ENCODE results near the gene MND1. TPM values are rescaled to one million over a fixed set of nuclear protein-coding genes. Genes with fewer than 3 reads are reported as not detected.

MND1 gene
- total RNA-seq, 1 experiment from 2014 or later = 24.4 TPM

DNA sequence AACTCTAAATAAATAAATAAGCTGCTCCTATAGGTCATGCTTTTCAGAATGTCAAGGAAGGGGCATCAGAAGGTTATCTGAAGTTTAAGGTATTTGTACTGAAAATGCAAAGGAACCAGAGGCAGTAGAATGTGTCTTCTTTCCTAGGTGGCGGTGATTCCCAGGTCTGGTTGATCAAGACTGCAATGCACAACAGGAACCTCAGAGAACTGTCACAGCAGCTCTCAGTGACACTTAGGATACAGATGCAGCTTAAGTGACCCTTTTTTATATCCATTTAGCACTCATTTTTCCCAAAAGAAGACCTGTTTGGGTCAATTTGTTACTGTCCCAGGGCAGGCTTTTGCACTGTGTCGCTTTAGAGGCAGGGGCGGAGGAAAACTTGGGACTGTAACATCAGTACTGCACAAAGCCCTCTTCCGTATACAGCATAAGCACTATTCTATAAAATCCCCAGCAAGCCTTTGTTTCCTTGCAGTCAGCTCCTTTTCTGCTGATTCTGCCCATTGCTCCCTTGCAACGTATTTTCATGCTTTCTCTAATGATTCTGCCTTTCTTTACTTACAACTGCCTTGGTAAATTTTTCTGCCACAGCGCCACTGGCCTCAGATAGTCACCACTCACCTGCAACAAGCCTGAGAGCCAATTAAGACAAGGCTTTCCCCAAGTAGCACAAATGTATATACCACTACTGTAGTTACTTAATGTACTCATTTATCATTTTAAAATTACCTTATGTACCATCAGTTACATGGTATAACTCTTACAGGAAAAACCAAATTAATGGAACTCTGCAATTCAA lies 1.5 kb upstream of the MND1 start:
- Histone ChIP-seq H3K9me2 (ENCODE audit: insufficient read depth) (no peaks in the 10 kb centered on the region), H3K27ac (no peak overlapping the region), H3K9me3 (ENCODE audit: insufficient read depth, low read depth) (no peaks in the 10 kb centered on the region), H3K4me3 (no peak overlapping the region), H3F3A (ENCODE audit: insufficient read depth, low read depth) (peaks cover 10% of the 10 kb centered on the region; the same call in 1 of the 2 replicates), H3K4me2 (no peak overlapping the region), H3K27me3 (ENCODE audit: insufficient read depth, low read depth) (no peaks in the 10 kb centered on the region), H4K20me1 (ENCODE audit: insufficient read depth) (no peaks in the 10 kb centered on the region), H2AFZ (no peak overlapping the region), H3K4me1 (replicated peaks; ENCODE audit: insufficient read depth) (peaks cover 29% of the 10 kb centered on the region), H3K79me2 (ENCODE audit: low read depth) (peaks cover 28% of the 10 kb centered on the region), H3K36me3 (ENCODE audit: low read depth) (no peaks in the 10 kb centered on the region)
- DNase-seq = no peak
- TF ChIP-seq CTCF (conservative IDR thresholded peaks at IDR 0.05) = no peak
- no peak for TF ChIP-seq EZH2 (IDR thresholded peaks at IDR 0.05; ENCODE audit: low read depth)
- CTCF ChIA-PET = interaction anchor here (0.9 kb wide), 1 partner anchor 231 kb away, joined by 3 read pairs; no protein-coding TSS in a partner anchor
- no TSS peak for BruUV-seq (replicated peaks)
- POLR2A ChIA-PET (ENCODE audit: unreplicated experiment) = no interaction called here
- intact Hi-C loops (cut with micrococcal nuclease; ENCODE audit: unreplicated experiment) = loop anchor here (10.0 kb wide), 1 partner anchor 302 kb away; no protein-coding TSS in a partner anchor

DNA sequence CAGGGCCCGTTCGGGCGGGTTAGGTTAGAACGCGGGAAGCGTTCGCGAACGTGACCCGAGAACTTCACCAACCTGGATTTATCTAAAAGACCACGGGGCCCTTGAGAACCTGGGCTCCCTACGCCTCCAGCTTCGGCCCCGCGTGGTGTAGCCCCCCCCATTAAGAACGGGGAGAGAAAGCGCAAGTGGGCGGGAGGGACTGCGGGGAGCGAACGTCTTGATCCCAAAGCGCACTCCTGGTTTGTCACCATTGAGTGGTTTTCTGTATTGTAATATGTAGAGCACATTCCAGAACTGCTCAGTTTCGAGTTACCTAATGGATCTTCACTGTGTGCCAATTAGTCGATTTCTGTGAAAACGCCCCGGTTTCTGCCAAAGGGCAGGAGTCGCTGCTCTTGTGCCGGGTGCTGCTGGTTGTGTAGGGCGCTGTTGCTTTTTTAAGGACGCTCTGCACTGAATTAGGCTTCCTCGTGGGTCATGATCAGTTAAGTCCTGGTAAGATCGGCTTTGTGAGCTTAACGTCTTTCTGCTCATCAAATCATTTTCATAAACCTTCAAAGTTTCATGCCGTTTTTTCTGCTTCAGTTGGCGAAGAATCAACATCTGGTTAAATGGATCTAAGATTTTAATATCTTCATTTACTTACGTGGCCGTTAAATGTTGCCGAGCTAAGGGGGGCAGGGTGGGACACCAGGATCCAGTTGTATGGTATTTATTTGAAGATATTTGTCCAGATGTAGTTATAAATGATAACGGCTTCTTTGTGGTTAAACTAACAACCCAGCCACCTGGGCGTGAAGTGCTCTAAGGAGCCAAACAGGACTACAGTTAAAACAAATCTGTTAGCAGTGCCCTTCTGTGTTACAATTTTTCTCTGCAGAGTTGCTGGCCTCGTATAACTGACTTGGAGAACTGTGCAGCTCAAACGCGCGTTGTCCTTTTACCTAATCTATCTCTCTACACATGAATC lies 809 bp downstream of the MND1 start:
- peak overlapping the region; percentile 92 for H3K4me3 ChIP-seq
- no peaks in the 10 kb centered on the region for H3K27me3 ChIP-seq (ENCODE audit: insufficient read depth, low read depth)
- peak overlapping the region; percentile 70 for H3K27ac ChIP-seq
- POLR2A ChIA-PET (ENCODE audit: unreplicated experiment) = no interaction called here
- H4K20me1 ChIP-seq (ENCODE audit: insufficient read depth) = no peaks in the 10 kb centered on the region
- peak; percentile 33 to 67 for DNase-seq
- no peaks in the 10 kb centered on the region for H3K9me3 ChIP-seq (ENCODE audit: insufficient read depth, low read depth)
- BruUV-seq (replicated peaks) = TSS peak; percentile 50
- intact Hi-C loops (cut with micrococcal nuclease; ENCODE audit: unreplicated experiment) = loop anchor here (1.0 to 10.0 kb wide), 5 partner anchors 88 to 405 kb away; no protein-coding TSS in a partner anchor
- TF ChIP-seq CTCF (conservative IDR thresholded peaks at IDR 0.05) = no peak
- no peak for TF ChIP-seq EZH2 (IDR thresholded peaks at IDR 0.05; ENCODE audit: low read depth)
- peaks cover 45% of the 10 kb centered on the region for H3K79me2 ChIP-seq (ENCODE audit: low read depth)
- peaks cover 10% of the 10 kb centered on the region; the same call in 1 of the 2 replicates for H3F3A ChIP-seq (ENCODE audit: insufficient read depth, low read depth)
- H3K9me2 ChIP-seq (ENCODE audit: insufficient read depth) = no peaks in the 10 kb centered on the region
- peak overlapping the region; percentile 85 for H2AFZ ChIP-seq
- H3K4me1 ChIP-seq (replicated peaks; ENCODE audit: insufficient read depth) = peaks cover 34% of the 10 kb centered on the region
- H3K4me2 ChIP-seq = peak overlapping the region; percentile 90
- CTCF ChIA-PET = interaction anchor here (0.6 to 0.8 kb wide), 2 partner anchors 88 to 182 kb away, joined by 3 to 10 read pairs; no protein-coding TSS in a partner anchor
- no peaks in the 10 kb centered on the region for H3K36me3 ChIP-seq (ENCODE audit: low read depth)

GRCh38 chr4:153346031-153346430 lies 1.5 kb downstream of the MND1 start:
- DNase-seq = no peak
- peak overlapping the region; percentile 92 for H3K4me3 ChIP-seq
- CTCF ChIA-PET = interaction anchor here (0.8 kb wide), 1 partner anchor 87 kb away, joined by 3 read pairs; no protein-coding TSS in a partner anchor
- no peak for TF ChIP-seq EZH2 (IDR thresholded peaks at IDR 0.05; ENCODE audit: low read depth)
- no peak for TF ChIP-seq CTCF (conservative IDR thresholded peaks at IDR 0.05)
- POLR2A ChIA-PET (ENCODE audit: unreplicated experiment) = no interaction called here
- H3K4me1 ChIP-seq (replicated peaks; ENCODE audit: insufficient read depth) = peaks cover 34% of the 10 kb centered on the region
- intact Hi-C loops (cut with micrococcal nuclease; ENCODE audit: unreplicated experiment) = loop anchor here (10.0 kb wide), 1 partner anchor 299 kb away; no protein-coding TSS in a partner anchor
- no peaks in the 10 kb centered on the region for H3K9me2 ChIP-seq (ENCODE audit: insufficient read depth)
- H3F3A ChIP-seq (ENCODE audit: insufficient read depth, low read depth) = peaks cover 10% of the 10 kb centered on the region; the same call in 1 of the 2 replicates
- H3K9me3 ChIP-seq (ENCODE audit: insufficient read depth, low read depth) = no peaks in the 10 kb centered on the region
- H3K79me2 ChIP-seq (ENCODE audit: low read depth) = peaks cover 45% of the 10 kb centered on the region
- H3K4me2 ChIP-seq = peak overlapping the region; percentile 90
- H4K20me1 ChIP-seq (ENCODE audit: insufficient read depth) = no peaks in the 10 kb centered on the region
- H3K27me3 ChIP-seq (ENCODE audit: insufficient read depth, low read depth) = no peaks in the 10 kb centered on the region
- BruUV-seq (replicated peaks) = no TSS peak
- peak overlapping the region; percentile 70 for H3K27ac ChIP-seq
- no peaks in the 10 kb centered on the region for H3K36me3 ChIP-seq (ENCODE audit: low read depth)
- H2AFZ ChIP-seq = no peak overlapping the region

All from PC-9 (cell line).